CMK (cell line): Measurements from ENCODE around the gene NCKAP5L.

Experiments
- DNase-seq: peaks from one replicate; pipeline ENCODE4 v3.0.0-alpha.2; 2010; ENCODE audit warnings: low read depth

Gene NCKAP5L

DNA sequence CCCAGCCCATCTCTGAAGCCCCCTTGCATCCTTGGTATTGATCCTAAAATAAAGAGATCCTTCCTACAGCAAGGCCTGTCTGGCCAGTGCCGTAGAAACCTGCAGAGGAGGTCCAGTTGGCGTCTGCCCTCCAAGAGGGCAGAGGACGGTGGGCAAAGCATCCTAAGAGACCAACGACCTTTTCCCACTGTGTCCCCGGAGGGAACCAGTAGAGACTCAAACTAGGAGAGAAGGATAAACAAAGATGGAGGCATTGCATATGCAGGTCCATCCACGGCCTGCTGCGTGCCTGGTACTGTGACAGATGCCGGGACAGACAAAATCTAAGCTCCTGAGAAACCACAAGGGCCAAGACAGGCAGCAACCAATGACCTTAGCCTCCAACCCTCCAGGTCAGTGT is 3.8 kb downstream of the NCKAP5L start:
- DNase-seq: no peak

- no peak for DNase-seq
These were observed 4.3 kb downstream of the NCKAP5L start for GRCh38 chr12:49823951-49824350.

DNA sequence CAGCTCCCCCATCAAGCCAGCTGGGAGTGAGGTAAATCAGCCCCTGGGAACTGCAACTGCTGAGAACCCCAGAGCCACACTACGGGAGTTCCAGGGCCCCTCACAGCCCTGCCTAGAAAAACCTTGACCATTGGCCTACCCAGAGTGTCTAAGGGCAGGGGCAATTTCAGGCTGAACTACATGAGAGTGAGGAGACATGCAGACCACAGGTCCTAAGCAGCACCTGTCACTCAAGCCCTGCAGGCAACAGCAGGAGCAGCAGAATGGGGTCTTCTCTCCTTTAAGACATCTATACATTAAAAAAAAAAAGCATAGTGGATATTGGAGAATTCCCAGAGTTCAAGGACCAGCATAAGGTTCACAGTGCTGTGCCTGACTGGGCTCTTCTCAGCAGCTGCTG is 4.9 kb downstream of the NCKAP5L start:
- DNase-seq: no peak

DNA sequence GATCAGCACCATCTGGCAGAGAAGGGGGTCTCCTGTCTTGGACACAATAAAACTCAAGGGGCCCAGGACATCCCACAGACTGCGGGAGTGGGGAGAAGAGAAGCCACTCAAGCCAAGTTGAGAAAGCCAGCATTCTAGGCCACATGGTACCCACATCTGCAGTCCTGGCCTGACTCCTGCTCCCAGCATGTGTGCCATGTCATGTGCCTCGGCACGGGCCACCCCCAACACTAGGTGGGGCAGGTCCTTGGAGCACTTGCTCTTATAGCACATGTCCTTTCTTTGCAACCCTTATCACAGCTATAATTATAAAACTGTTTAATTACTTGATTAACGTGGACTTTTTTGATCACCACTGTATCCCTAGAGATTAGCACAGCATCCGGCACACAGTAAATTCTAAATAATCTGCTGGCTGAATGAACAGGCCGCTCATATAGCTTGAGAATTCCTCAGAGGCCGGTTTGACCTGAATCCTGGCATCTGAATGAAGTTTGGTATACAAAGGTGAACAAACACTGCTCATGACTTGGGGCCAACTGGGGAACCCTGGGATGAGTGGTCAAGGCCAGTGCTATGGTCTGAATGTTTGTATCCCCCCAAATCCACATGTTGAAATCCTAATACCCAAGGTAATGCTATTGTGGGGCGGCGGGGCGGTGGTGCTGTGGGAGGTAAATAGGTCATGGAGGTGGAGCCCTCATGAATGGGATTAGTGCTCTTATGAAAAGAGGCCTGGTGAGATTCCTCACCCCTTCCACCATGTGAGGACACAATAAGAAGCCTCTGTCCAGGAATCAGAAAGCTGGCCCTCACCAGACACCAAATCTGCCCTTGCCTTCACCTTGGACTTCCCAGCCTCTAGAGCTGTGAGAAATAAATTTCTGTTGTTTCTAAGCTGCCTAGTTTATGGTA is 6.6 kb downstream of the NCKAP5L start:
- no peak for DNase-seq

DNA sequence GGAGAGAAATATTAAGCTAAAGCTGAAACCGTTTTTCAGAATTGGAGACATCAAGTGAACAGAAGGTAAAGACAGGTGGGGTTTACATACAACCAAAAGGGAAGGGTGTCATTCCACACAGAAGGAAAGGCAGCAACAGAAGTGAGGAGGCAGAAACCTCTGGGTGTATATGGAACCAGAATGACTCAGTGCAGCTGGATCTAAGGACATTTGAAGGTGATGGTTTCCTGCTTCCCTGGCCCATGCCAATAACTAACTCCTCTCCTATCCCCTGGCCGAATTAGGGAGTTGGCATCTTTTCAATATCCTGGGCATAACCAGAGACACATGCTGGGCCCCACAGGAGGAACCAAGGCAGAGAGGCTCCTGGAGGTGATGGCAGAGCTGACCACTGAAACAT is 8.4 kb downstream of the NCKAP5L start:
- no peak for DNase-seq

GRCh38 chr12:49818241-49818895 is 9.8 kb downstream of the NCKAP5L start:
- no peak for DNase-seq

DNA sequence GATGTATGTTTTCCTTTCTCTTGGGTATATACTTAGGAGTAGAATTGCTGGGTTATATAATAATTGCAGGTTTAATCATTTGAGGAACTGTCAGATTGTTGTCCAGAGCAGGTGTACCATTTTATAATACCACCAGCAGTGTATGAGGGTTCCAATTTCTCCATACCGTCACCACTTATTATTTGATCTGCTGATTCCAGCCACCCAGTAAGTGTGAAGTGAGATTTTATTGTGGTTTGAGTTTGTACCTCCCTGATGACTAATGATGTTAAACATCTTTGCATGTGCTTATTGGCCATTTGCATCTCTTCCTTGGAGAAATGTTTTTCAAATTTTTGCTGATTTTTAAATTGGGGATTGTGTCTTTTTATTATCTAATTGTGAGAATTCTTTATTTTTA is 15.1 kb downstream of the NCKAP5L start:
- no peak for DNase-seq

DNA sequence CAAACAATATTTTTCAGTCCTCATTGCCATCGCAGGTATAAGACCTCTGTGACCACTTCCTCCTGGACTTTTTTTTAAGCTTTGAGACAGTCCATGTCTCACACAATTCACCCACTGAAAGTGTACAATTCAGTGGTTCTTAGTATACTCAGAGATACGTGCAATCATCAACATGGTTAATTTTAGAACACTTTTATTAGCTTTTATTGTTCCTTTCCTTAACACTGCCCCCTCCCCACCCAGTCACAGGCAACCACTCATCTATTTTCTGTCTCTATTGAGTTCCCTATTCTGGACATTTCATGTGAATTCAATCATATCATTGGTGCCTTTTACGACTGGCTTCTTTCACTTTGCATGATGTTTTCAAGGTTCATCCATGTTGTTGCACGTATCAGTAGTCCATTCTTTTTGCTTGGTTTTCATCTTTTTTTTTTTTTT is 16.2 kb downstream of the NCKAP5L start:
- DNase-seq: no peak

GRCh38 chr12:49811136-49811535 is 17.1 kb downstream of the NCKAP5L start:
- DNase-seq: no peak

DNA sequence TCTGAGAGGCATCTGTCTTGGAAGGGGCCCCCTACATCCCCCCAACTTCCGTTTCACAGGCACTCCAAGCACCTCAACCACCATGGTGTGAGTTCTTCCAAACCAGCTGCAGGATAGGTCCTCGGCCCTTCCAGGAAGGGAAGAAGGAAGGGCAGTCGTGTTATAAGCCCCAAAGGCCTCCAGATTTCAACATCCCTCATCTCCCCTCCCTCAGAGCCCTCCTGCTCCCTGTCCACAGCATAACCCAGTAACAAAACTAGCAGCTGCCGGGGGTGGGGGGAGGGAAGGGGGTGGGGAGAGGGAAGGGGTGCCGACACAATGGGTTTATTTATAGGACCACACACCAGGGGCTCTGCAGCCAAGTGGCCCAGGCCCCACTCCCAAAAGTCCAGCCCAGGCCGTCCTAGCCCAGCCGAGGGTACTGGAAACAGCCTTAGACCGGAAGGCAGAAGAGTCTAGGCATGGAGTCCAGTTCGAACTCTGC is 18.3 kb downstream of the NCKAP5L start:
- DNase-seq: no peak

GRCh38 chr12:49809381-49809905 is 18.8 kb downstream of the NCKAP5L start:
- no peak for DNase-seq

GRCh38 chr12:49808686-49809380 is 19.4 kb downstream of the NCKAP5L start:
- DNase-seq: no peak

- no peak for DNase-seq
These were observed 20.1 kb downstream of the NCKAP5L start for GRCh38 chr12:49807991-49808580.

- no peak for DNase-seq
These were observed 21.3 kb downstream of the NCKAP5L start for GRCh38 chr12:49806877-49807276.

GRCh38 chr12:49806321-49806813 is 21.8 kb downstream of the NCKAP5L start:
- no peak for DNase-seq

GRCh38 chr12:49805409-49805808 is 22.8 kb downstream of the NCKAP5L start:
- DNase-seq: no peak

- no peak for DNase-seq
These were observed 23.4 kb downstream of the NCKAP5L start for GRCh38 chr12:49804821-49805220.

DNA sequence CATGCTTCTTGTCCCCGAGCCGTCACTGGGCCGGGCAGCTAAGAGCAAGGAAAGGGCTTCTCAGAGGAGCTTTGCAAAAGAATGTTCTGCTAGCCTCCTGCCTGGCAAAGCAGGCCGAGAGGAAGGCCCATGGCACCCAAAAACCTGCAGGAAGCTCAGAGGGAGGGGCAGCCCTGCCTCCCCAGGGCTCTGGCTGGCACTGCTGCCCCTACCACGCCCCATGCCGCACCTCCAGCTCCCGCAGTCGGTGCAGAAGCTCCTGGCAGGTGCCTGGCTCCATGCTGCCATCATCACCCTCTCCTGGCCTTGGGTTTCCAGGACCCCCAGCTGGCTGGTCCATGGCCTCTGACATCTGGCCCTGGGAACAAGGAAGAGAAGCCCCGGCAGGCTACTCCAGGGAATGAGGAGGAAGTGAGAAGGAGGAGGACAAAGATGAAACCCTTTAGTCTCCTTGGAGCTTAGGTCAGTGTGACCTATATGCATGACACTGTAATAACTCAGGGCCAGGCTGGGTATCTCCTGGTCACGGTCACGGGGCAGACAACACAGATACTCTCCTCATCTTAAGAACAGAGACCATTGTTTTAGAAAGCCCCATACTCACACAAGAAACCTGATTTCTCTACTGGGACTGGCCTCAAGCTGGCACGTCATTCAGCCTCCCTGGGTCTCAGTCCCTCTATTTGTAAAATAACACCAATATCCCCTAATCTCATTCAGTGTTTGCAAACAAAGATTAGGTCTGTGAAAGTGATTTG is 24.3 kb downstream of the NCKAP5L start:
- DNase-seq: no peak

GRCh38 chr12:49801141-49802063 is 26.8 kb downstream of the NCKAP5L start:
- DNase-seq: no peak
